IMR-90 (cell line): ENCODE measurements around the gene TRAF3IP3. TPM values are rescaled to one million over a fixed set of nuclear protein-coding genes. Genes with fewer than 3 reads are reported as not detected.

ENCODE experiments used
- ATAC-seq: fragments of 200-7000 bp; cut with Tn5 transposase; 2 replicates; pipeline ENCODE4 v1.9.1; 2020; ENCODE audit warnings: low read depth, mild to moderate bottlenecking, moderate library complexity
- BruUV-seq: library from RNA; stranded (reverse); fragments of 400-500 nt; replicated peaks from 2 replicates; lab custom pipeline; 2021; lab: Mats Ljungman, UMichigan
- CTCF ChIA-PET: fragments of 300-600 bp; formaldehyde crosslinking; extraction: SDS; loops from one replicate; lab custom pipeline; 2021; ENCODE audit warnings: antibody characterized with exemption; lab: Yijun Ruan, JAX
- POLR2A ChIA-PET: fragments of 300-600 bp; sonication (Branson Sonifier 250); formaldehyde crosslinking; loops from one replicate; lab custom pipeline; 2022; ENCODE audit warnings: antibody characterized with exemption; ENCODE audit not compliant: unreplicated experiment; lab: Charles Lee
- DNase-seq: peaks from one replicate; pipeline ENCODE4 v3.0.0; 2013
- H2AFZ ChIP-seq: replicated peaks from 2 replicates; pipeline ENCODE3; 2013; ENCODE audit warnings: low read length, mild to moderate bottlenecking; ENCODE audit not compliant: poor library complexity
- H2AK5ac ChIP-seq: 2 replicates; pipeline ENCODE4 v1.6.1; 2013; ENCODE audit warnings: low read depth, low read length, inconsistent platforms
- H2AK9ac ChIP-seq: replicated peaks from 2 replicates; pipeline ENCODE3; 2013; ENCODE audit warnings: mild to moderate bottlenecking, low read depth, low read length, moderate library complexity; ENCODE audit not compliant: poor library complexity
- H2BK120ac ChIP-seq: 2 replicates; pipeline ENCODE4 v1.6.1; 2013; ENCODE audit warnings: low read depth, low read length, inconsistent platforms
- H2BK15ac ChIP-seq: 3 replicates; pipeline ENCODE4 v1.6.1; 2013; ENCODE audit warnings: low read depth, low read length, inconsistent platforms
- H2BK20ac ChIP-seq: 2 replicates; pipeline ENCODE4 v1.6.1; 2013; ENCODE audit warnings: low read depth, mild to moderate bottlenecking, inconsistent platforms, low read length, moderate library complexity
- H2BK5ac ChIP-seq: 2 replicates; pipeline ENCODE4 v1.6.1; 2013; ENCODE audit warnings: mild to moderate bottlenecking, low read depth, low read length, inconsistent platforms; ENCODE audit not compliant: poor library complexity, severe bottlenecking
- H3K14ac ChIP-seq: replicated peaks from 2 replicates; pipeline ENCODE4 v1.6.1; 2013; ENCODE audit warnings: low read depth, low read length, inconsistent platforms
- H3K18ac ChIP-seq: 2 replicates; pipeline ENCODE4 v1.6.1; 2013; ENCODE audit warnings: low read depth, low read length, control low read depth
- H3K23ac ChIP-seq: 2 replicates; pipeline ENCODE4 v1.6.1; 2013; ENCODE audit warnings: low read depth, low read length, inconsistent platforms
- H3K27ac ChIP-seq: 2 replicates; pipeline ENCODE4 v1.5.1; 2013; ENCODE audit warnings: mild to moderate bottlenecking, control low read depth, low read length; ENCODE audit not compliant: insufficient read depth
- H3K27me3 ChIP-seq: 2 replicates; pipeline ENCODE4 v1.6.1; 2013; ENCODE audit warnings: low read length; ENCODE audit not compliant: control insufficient read depth, insufficient read depth
- H3K36me3 ChIP-seq: 2 replicates; pipeline ENCODE4 v1.6.1; 2013; ENCODE audit warnings: low read length, mixed read lengths; ENCODE audit not compliant: control insufficient read depth, insufficient read depth
- H3K4ac ChIP-seq: 2 replicates; pipeline ENCODE4 v1.6.1; 2013; ENCODE audit warnings: low read depth, low read length, inconsistent platforms
- H3K4me1 ChIP-seq: 2 replicates; pipeline ENCODE4 v1.6.1; 2013; ENCODE audit warnings: low read length, mixed read lengths; ENCODE audit not compliant: control insufficient read depth, insufficient read depth
- H3K4me2 ChIP-seq: 2 replicates; pipeline ENCODE4 v1.6.1; 2013; ENCODE audit warnings: low read depth, mild to moderate bottlenecking, control low read depth, low read length, moderate library complexity
- H3K4me3 ChIP-seq: 2 replicates; pipeline ENCODE4 v1.5.1; 2013; ENCODE audit warnings: low read depth, mild to moderate bottlenecking, control low read depth, low read length, moderate library complexity; ENCODE audit not compliant: insufficient read depth
- H3K56ac ChIP-seq: 2 replicates; pipeline ENCODE4 v1.6.1; 2013; ENCODE audit warnings: low read length, inconsistent platforms; ENCODE audit not compliant: insufficient read depth; ENCODE audit errors: extremely low read depth
- H3K79me1 ChIP-seq, 2 experiments: 2 replicates each; pipeline ENCODE4 v1.6.1; 2013; ENCODE audit warnings: low read length in 2 of 2, inconsistent platforms in 1 of 2, low read depth in 1 of 2
- H3K9ac ChIP-seq: 2 replicates; pipeline ENCODE4 v1.6.1; 2013; ENCODE audit warnings: low read depth, low read length, control low read depth
- H3K9me1 ChIP-seq: 2 replicates; pipeline ENCODE4 v1.6.1; 2013; ENCODE audit warnings: low read length, inconsistent platforms; ENCODE audit not compliant: insufficient read depth
- H3K9me3 ChIP-seq: 2 replicates; pipeline ENCODE4 v1.6.1; 2013; ENCODE audit warnings: low read length; ENCODE audit not compliant: control insufficient read depth, insufficient read depth
- H4K20me1 ChIP-seq: 2 replicates; pipeline ENCODE4 v1.6.1; 2013; ENCODE audit warnings: low read length, inconsistent platforms; ENCODE audit not compliant: insufficient read depth
- H4K5ac ChIP-seq: 2 replicates; pipeline ENCODE4 v1.6.1; 2013; ENCODE audit warnings: mild to moderate bottlenecking, low read depth, low read length, control low read depth
- H4K8ac ChIP-seq, 2 experiments: 2 replicates each; pipeline ENCODE4 v1.6.1; 2013; ENCODE audit warnings: low read depth in 2 of 2, low read length in 2 of 2, control low read depth in 1 of 2, inconsistent platforms in 1 of 2
- H4K91ac ChIP-seq: 2 replicates; pipeline ENCODE4 v1.6.1; 2013; ENCODE audit warnings: low read depth, low read length, inconsistent platforms; ENCODE audit not compliant: insufficient read depth
- BHLHE40 ChIP-seq: fragments of 150-350 bp; IDR thresholded peaks from 2 replicates; pipeline ENCODE4 v1.6.1; 2016; ENCODE audit warnings: mild to moderate bottlenecking, low read depth, low read length
- CHD1 ChIP-seq: IDR thresholded peaks from 2 replicates; pipeline ENCODE4 v1.6.1; 2012; ENCODE audit warnings: low read depth, low read length, improper control_type of control experiment
- ELK1 ChIP-seq: fragments of 150-350 bp; IDR thresholded peaks from 2 replicates; pipeline ENCODE4 v1.6.1; 2016; ENCODE audit warnings: low read depth, mild to moderate bottlenecking, low read length, moderate library complexity, borderline replicate concordance
- FOS ChIP-seq: fragments of 150-350 bp; IDR thresholded peaks from 2 replicates; pipeline ENCODE4 v1.6.1; 2016; ENCODE audit warnings: low read depth, low read length
- RFX5 ChIP-seq: IDR thresholded peaks from 2 replicates; pipeline ENCODE4 v1.8.0; 2012; ENCODE audit warnings: low read depth, mild to moderate bottlenecking, low read length, moderate library complexity
- SMC3 ChIP-seq: fragments of 150-350 bp; IDR thresholded peaks from 2 replicates; pipeline ENCODE4 v1.6.1; 2016; ENCODE audit warnings: low read depth, mild to moderate bottlenecking, antibody characterized with exemption, low read length, moderate library complexity
- WGBS, 2 experiments: methylation state at CpG; one replicate each; pipeline versions ENCODE4 v1.1.5 to v1.1.7; 2013; ENCODE audit warnings: missing lambda C conversion rate in 2 of 2; ENCODE audit not compliant: insufficient read length in 1 of 2; ENCODE audit errors: extremely low coverage in 2 of 2; 5-methylcytosine and 5-hydroxymethylcytosine counted together
- dilution Hi-C: fragments of 300-500 bp; cut with HindIII; formaldehyde crosslinking; loops from one replicate; pipeline ENCODE4 v1.14.3; 2018; ENCODE audit warnings: low sequenced_read_pairs; ENCODE audit not compliant: unreplicated experiment
- in situ Hi-C: fragments of 300-500 bp; cut with MboI; formaldehyde crosslinking; loops from 3 replicates; pipeline ENCODE4 v1.14.3; 2019; ENCODE audit warnings: low sequenced_read_pairs, inconsistent platforms, mixed read lengths
- intact Hi-C: fragments of 100-400 bp; cut with micrococcal nuclease; formaldehyde crosslinking; loops from 2 replicates; pipeline ENCODE4 v1.10.0; 2022
- polyA plus RNA-seq, 3 experiments: library from polyadenylated mRNA; depleted of rRNA; stranded (reverse); fragments of >200 nt; gene quantifications; 2 replicates each; pipeline ENCODE4 v1.2.3, GENCODE V29; 2012; ENCODE audit warnings: low replicate concordance in 1 of 3
- total RNA-seq: library from RNA; depleted of rRNA; stranded (reverse); fragments of >200 nt; gene quantifications from 2 replicates; pipeline ENCODE4 v1.2.3, GENCODE V29; 2012

Gene TRAF3IP3
- total and polyA plus RNA-seq, 2 of the 4 experiments (the other 2 are of a cell fraction) = 0.12 to 0.18 TPM

GRCh38 chr1:209707308-209707707, 48.5 kb upstream of the TRAF3IP3 start:
- no peak for ATAC-seq
- CTCF ChIA-PET = no interaction called here
- dilution Hi-C loops (no loop called here), intact Hi-C loops (loop anchor here (2.0 kb wide), 1 partner anchor 31 kb away; no protein-coding TSS in a partner anchor), in situ Hi-C loops (no loop called here)
- no peak for TF ChIP-seq SMC3
- no peak for TF ChIP-seq CHD1
- no peak for TF ChIP-seq ELK1
- no peak for TF ChIP-seq FOS
- TF ChIP-seq BHLHE40 = no peak
- TF ChIP-seq RFX5 = no peak
- H3K9me3 ChIP-seq = no peaks in the 10 kb centered on the region
- H2BK120ac ChIP-seq = no peak overlapping the region
- whole genome bisulfite sequencing, 2 experiments = no CpG with 5 or more reads among the region's 1 CpG
- POLR2A ChIA-PET = no interaction called here
- no peak overlapping the region for H2AK5ac ChIP-seq
- H4K20me1 ChIP-seq = no peaks in the 10 kb centered on the region
- no peak overlapping the region for H3K27ac ChIP-seq
- H3K4ac ChIP-seq = no peak overlapping the region
- H2BK15ac ChIP-seq = no peak overlapping the region
- H3K9ac ChIP-seq = no peak overlapping the region
- H2AFZ ChIP-seq = no peak overlapping the region
- H4K8ac ChIP-seq = no peak overlapping the region
- H3K56ac ChIP-seq = no peak overlapping the region
- H3K23ac ChIP-seq = no peak overlapping the region
- no peak overlapping the region for H4K5ac ChIP-seq
- peak overlapping the region; percentile 27; the same call in 1 of the 2 replicates for H3K4me2 ChIP-seq
- H2BK5ac ChIP-seq = no peak overlapping the region
- H3K4me3 ChIP-seq = no peak overlapping the region
- no peaks in the 10 kb centered on the region for H3K4me1 ChIP-seq
- H2BK20ac ChIP-seq = no peak overlapping the region
- no peaks in the 10 kb centered on the region for H3K79me1 ChIP-seq
- H3K36me3 ChIP-seq = no peaks in the 10 kb centered on the region
- H2AK9ac ChIP-seq = no peak overlapping the region
- DNase-seq = peak; percentile 29
- no peaks in the 10 kb centered on the region for H3K27me3 ChIP-seq
- no peak overlapping the region for H4K91ac ChIP-seq
- H3K9me1 ChIP-seq = no peaks in the 10 kb centered on the region
- no peak overlapping the region; the same call in 1 of the 2 replicates for H3K18ac ChIP-seq
- no TSS peak for BruUV-seq
- H3K14ac ChIP-seq = no peak overlapping the region
